Activated CD4-positive, CD25-positive, alpha-beta regulatory T cell treated with anti-CD3 and anti-CD28 coated beads, Interleukin-2, amount 50 U/mL, for 16 hours (primary cell): ENCODE results near the gene DMXL1.
"Not testable (repeated sequence)": the region's sequence is repeated elsewhere in the genome, so short reads cannot be mapped to it uniquely, and the experiment has no call there.

Source experiments
- DNase-seq: peaks from one replicate; pipeline ENCODE4 v3.0.0-alpha.2; 2020; ENCODE audit warnings: low read depth, low spot score

Gene DMXL1

GRCh38 chr5:119129770-119130169, 58.9 kb downstream of the DMXL1 start:
- DNase-seq, result no peak

GRCh38 chr5:119131530-119132304, 60.8 kb downstream of the DMXL1 start:
- DNase-seq, result no peak

GRCh38 chr5:119135743-119136142, 64.9 kb downstream of the DMXL1 start:
- DNase-seq, result not testable (repeated sequence)

GRCh38 chr5:119136666-119137318, 65.9 kb downstream of the DMXL1 start:
- DNase-seq, result no peak

GRCh38 chr5:119153629-119154028, 82.7 kb downstream of the DMXL1 start:
- DNase-seq, result no peak

GRCh38 chr5:119158144-119158543, 87.3 kb downstream of the DMXL1 start:
- no peak for DNase-seq

GRCh38 chr5:119161430-119161829, 90.5 kb downstream of the DMXL1 start:
- no peak for DNase-seq

- DNase-seq, result no peak
Measured at GRCh38 chr5:119166026-119166425, 95.1 kb downstream of the DMXL1 start.

GRCh38 chr5:119168401-119168800, 97.5 kb downstream of the DMXL1 start:
- no peak for DNase-seq

- no peak for DNase-seq
Measured at GRCh38 chr5:119171686-119172085, 100.8 kb downstream of the DMXL1 start.

- DNase-seq, result no peak
Measured at GRCh38 chr5:119174578-119175163, 103.8 kb downstream of the DMXL1 start.

GRCh38 chr5:119176785-119177184, 105.9 kb downstream of the DMXL1 start:
- DNase-seq, result no peak

GRCh38 chr5:119177226-119177625, 106.3 kb downstream of the DMXL1 start:
- DNase-seq, result no peak

GRCh38 chr5:119178435-119178834, 107.5 kb downstream of the DMXL1 start:
- DNase-seq, result no peak

GRCh38 chr5:119179857-119180641, 109.2 kb downstream of the DMXL1 start:
- DNase-seq, result no peak

- DNase-seq, result not testable (repeated sequence)
Measured at GRCh38 chr5:119185512-119185911, 114.6 kb downstream of the DMXL1 start.

- DNase-seq, result no peak
Measured at GRCh38 chr5:119187776-119188529, 117.1 kb downstream of the DMXL1 start.

- no peak for DNase-seq
Measured at GRCh38 chr5:119190470-119191095, 119.7 kb downstream of the DMXL1 start.

- no peak for DNase-seq
Measured at GRCh38 chr5:119191944-119192343, 121.1 kb downstream of the DMXL1 start.

- no peak for DNase-seq
Measured at GRCh38 chr5:119200795-119201194, 129.9 kb downstream of the DMXL1 start.

GRCh38 chr5:119207105-119207504, 136.2 kb downstream of the DMXL1 start:
- no peak for DNase-seq
